Fibroblast of peridontal ligament (primary cell): ENCODE data around the gene YPEL1.
A peak's percentile ranks its signal among the peaks of the same experiment; 100 is the strongest.
"Not testable (repeated sequence)": the region's sequence is repeated elsewhere in the genome, so short reads cannot be mapped to it uniquely, and the experiment has no call there.

Experiments
- DNase-seq: peaks from one replicate; pipeline ENCODE4 v3.0.0-alpha.2; 2010; ENCODE audit errors: extremely low read depth

The YPEL1 gene

DNA sequence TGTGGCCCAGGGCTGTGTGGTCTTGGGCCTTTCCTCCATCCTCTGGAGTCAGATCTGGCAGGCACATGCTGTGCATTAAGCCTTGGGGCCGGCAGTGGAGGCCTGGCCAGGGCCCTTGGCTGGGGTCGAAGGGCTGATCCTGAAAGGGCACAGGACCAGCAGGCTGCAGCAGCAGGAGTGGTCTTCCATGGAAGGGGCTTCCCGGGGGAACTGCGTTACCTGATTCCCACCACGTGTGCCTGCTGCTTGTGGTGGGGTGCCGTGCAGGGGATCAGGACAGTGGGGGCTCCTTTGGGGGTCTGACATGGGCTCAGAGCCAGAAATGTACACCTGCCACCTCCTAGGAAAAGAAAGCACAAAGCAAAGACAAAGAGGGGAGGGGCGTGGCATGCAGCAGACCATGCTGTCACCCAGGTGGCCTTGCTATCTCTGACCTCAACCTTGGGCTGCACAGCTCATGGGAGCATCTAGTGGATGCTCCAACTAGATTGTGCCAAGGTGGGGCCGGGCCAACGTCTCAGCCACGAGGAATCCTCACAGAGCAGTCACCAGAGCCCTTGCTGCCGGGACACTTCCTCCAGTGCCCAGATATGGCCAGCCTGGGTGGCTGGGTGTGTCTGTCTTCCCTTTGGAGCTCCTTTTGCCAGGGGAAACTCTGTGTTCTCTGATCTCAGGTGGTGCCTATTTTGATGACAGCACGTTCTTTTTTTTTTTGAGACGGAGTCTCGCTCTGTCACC is 17.9 kb upstream of the YPEL1 start:
- DNase-seq: no peak

DNA sequence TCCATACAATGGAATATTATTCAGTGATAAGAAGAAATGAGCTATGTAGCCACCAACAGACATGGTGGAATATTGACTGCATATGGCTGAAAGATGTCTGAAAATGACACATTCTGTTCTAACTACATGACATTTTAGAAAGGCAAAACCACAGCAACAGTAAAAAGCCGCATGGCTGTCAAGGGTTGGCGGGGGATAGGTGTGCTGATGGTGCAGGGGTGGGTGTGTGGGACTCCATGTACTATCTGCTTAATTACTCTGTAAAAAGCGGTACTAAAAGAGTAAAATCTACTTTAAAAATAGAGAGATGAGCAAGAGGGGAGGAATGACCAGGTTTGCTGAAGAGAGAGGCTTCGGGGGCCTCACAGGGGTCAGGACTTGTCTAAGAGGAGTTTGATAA is 16.7 kb upstream of the YPEL1 start:
- no peak for DNase-seq

DNA sequence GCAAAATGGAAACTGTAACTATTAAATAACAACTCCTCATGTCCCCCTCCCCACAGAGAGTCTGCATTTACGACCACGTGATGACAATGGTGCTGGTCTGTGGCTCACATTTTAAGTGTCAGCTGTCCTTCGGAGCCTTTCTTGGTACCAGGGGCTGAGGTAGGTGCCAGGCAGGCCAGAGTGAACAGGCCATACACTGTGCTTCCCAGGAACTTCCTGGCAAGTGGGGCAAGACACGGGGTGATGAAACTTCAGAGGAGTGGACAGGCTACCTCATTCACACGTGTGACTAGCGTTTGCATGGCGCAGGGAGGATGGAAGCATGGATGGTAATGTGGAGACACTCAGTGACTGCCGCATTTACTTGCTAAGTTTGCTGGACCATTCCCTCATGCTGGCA is 10.4 kb upstream of the YPEL1 start:
- no peak for DNase-seq

DNA sequence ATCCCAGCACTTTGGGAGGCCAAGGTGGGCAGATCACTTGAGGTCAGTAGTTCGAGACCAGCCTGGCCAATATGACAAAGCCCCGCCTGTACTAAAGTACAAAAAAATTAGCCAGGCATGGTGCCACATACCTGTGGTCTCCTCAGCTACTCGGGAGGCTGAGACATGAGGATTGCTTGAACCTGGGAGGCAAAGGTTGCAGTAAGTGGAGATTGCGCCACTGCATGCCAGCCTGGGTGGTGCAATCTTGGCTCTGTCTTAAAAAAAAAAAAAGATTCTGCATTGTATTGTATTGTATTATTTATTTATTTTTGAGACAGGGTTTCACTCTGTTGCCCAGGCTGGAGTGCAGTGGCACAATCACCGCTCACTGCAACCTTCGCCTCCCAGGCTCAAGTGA is 9.3 kb upstream of the YPEL1 start:
- DNase-seq: peak; percentile 17

DNA sequence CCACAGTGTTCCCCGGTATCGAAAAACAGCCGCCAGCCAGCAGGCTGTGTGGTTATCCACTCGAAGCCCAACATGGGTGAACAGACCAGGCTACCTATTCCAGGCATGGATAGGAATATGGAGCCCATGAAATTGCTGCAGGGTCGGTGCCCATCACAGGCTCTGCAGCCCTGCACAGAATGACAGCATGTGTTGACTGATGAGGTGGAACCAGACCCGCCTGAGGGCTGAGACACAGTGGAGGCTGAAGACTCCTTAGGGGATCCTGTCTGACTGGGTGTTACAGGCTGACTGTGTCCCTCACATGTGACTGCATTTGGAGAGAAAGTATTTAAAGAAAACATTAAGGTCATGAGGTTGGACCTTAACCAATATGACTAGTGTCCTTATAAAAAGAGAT is 6.2 kb upstream of the YPEL1 start:
- no peak for DNase-seq

DNA sequence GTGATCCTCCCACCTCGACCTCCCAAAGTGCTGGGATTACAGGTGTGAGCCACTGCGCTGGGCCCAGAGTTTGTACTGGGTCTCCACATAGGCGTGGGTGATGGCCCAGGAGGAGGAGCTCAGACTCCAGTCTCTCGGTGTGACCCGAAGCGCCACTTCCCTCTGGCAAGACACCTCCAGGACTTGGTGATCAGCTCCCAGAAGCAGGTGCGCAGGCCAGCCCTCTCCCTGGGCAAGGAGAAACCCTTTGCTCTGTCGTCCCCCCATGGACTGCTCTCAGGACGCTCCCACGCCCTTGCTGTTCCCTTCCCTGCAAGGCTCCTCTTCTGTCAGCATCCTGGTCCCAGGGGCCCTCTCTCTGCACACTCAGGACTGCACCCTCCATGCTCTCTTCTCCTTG is 5.5 kb upstream of the YPEL1 start:
- no peak for DNase-seq

DNA sequence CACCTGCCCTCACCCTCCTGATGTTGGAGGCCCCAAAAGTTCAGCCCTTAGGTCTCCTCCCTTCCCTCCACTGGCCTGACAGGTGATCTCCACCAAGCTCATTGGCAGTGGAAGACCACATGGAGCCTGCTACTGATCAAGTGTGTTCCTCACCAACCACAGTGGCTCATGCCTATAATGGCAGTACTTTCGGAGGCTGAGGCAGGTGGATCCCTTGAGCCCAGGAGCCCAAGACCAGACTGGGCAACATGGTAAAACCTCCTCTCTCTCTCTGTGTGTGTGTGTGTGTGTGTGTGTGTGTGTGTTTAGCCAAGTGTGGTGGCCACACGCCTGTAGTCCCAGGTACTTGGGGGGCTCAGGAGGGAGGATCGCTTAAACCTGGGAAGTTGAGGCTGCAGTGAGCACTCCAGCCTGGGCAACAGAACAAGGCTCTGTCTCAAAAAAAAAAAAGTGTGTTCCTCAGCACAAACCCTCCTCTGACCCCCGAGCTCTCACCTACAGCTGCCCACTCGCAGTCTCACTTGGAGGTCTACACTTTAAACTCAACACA is 4.3 kb upstream of the YPEL1 start:
- DNase-seq: no peak

DNA sequence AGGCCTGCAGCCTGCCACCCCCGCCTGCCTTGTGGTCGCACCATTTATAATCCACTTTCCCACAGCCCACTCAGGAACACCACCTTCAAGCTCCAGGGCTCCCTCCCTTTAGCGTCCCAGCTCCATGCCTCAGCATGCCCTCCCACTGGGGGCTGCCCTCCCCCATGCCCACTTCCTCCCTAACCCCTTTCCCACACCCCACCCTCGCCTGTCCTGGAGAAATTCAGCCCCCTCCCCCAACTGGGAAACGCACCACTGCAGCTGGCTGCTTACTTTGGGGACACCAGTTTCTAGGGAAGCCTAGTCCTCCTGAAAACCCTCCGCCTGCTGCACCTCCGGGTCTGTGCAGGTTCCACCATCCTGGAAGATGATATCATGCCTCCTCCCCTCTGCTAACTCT is 3.4 kb upstream of the YPEL1 start:
- no peak for DNase-seq

DNA sequence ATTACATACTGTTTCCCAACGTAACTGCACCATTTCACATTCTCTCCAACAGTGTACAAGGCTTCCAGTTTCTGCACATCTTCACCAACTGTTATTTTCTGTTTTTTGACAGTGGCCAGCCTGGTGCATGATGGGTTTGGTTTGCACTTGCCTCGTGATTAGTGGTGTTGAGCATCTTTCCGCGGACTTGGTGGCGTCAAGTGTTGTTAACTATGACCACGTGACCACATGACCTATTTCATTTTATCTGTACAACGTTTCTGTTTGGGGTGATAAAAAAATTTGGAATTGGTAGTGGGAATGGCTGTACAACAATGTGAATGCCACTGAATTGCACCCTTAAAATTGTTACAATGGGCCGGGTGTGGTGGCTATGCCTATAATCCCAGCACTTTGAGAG is 2.5 kb upstream of the YPEL1 start:
- no peak for DNase-seq

DNA sequence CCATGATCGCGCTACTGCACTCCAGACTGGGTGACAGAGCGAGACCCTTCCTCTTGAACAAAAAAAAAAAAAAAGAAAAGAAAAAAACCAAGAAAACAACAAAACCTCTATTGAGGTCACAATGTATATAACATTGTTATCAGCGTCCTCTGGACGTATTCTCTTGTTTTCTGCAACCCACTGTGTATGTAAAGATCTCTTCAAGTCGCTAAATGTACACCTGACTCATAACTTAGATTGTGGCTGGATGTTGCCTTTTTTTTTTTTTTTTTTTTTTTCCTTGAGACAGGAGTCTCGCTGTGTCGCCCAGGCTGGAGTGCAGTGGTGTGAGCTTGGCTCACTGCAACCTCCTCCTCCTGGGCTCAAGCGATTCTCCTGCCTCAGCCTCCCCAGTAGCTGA is 1.4 kb upstream of the YPEL1 start:
- DNase-seq: no peak

DNA sequence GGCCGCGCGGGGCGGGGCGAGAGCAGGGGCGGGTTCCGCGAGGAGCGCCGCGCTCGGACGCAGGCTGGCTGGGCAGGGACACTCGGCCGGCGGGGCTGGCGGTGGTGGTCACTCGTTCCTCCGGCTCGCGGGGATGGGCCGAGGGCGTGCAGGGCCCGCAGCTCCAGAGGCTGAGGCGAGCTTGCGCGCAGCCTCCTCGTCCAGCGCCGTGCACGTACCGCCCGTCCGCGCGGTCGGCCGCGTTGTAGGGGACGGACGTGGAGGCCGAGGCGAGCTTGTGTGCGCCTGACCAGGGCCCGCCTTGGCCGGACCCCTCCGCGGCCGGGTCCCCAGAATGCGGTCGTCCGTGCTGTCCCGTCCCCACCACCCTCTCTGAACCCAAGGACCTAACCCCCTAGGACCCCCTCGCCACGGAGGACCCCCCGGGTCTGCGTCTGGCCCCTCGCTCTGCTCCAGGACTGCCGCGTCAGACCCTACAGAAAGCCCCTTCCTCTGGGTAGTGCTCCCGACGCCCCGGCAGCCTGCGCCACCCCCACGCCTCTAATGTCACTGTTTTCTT is 569 bp upstream of the YPEL1 start:
- no peak for DNase-seq

DNA sequence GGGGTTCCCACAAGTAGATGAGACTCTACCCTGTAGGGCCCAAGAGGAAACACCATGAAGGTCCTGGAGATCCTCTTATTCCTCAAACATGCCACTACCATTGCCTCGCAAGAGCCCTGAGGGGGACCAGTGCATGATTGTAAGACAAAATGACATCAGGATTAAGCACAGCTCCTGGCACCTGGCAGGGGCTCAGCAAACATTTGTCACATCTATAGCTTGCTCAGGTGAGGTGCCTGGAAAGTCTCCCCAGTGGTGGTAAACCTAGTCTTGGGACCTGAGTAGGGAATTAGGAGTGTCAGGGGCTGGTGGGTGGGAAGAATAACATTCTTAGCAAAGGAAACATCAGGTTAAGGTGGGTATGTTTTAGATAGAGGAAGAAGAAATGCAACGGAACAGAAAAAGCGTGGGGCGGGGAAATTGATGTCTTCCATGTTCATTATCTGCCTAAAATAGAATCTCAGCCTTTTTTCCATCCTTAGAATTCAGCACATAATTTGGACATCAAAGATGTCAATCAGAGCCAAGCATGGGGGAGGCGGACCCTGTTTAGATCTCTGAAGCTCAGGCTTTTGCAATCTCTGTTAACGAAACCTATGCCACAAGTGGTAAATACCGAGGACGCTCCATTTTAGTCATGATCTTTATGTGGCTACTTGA is 924 bp downstream of the YPEL1 start:
- peak; percentile 15 for DNase-seq

DNA sequence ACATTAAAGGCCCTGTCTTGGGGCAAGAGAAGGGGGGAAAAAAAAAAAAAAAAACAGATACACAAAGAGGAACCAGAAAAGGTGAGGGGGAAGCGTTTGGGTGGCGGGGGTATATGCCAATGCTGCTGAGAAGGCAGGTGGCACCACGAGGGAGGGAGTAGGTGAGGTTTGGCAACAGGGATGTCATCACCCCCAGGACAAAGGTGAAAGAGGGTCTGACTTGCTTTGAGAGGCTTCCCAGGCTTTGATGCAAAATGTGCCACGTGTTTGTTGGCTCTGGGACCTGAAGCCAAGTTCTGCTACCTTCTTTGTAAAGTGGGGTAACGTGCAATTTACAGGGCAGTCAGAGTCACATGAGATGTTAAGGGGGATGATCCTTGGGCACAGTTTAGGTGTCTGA is 4.1 kb downstream of the YPEL1 start:
- no peak for DNase-seq

DNA sequence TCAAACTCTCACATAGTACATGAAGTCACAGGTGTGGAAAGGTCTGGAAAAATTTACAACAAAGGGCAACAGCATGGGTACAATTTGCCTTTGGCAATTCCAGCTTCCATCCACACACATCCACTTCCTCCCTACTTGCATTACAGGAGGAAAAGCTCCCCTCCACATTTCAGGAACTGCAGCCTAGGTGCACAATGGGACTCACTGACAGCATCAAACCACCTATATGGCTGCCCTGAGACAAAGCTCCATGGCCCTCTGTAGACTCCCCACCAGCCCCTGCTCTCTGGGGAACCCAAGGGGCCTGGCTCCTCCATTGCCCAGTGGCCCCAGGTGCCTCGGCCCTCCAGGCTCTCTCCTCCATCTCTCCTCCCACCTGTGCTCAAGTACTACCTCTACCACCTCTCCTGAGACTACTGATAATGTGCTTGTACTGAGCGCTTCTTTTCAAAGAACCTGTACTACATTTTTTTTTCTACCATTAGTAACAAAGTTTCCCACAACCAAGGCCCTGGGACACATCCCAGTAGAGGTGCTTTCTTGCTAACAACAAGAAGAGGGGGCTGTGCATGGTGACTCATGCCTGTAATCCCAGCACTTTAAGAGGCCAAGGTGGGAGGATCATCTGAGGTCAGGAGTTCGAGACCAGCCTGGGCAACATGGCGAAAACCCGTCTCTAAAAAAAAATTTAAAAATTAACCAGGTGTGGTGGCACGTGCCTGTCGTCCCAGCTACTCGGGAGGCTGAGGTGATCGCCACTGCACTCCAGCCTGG is 4.9 kb downstream of the YPEL1 start:
- no peak for DNase-seq

DNA sequence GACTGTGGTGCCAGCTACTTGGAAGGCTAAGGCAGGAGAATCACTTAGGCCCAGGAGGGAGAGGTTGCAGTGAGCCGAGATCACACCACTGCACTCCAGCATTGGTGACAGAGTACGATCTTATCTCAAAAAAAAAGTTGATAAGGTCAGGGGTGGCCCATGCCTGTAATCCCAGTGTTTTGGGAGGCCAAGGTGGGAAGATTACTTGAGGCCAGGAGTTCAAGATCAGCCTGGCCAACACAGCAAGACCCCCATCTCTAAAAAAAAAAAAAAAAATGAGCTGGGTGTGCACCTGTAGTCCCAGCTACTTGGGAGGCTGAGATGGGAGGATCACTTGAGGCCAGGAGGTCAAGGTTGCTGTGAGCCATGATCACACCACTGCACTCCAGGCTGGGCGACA is 6.4 kb downstream of the YPEL1 start:
- DNase-seq: not testable (repeated sequence)

DNA sequence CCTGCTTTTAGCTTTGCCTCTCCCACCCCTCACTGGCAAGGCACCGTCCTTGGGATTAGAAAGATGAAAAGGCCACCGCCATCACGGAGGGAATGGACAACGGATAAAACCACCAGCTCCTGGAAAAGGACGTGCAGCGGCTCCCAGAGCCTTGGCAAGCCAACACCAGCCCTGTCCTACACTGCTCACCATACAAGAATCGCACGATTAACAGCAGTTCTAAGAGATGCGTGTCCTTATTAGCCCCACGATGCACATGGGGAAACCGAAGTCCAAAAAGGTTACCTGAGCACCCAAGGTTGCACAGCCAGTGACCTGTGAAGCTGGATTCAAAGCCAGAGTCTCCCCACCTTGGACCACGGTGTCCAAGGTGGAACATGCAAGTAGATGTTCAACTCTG is 7.3 kb downstream of the YPEL1 start:
- DNase-seq: no peak

DNA sequence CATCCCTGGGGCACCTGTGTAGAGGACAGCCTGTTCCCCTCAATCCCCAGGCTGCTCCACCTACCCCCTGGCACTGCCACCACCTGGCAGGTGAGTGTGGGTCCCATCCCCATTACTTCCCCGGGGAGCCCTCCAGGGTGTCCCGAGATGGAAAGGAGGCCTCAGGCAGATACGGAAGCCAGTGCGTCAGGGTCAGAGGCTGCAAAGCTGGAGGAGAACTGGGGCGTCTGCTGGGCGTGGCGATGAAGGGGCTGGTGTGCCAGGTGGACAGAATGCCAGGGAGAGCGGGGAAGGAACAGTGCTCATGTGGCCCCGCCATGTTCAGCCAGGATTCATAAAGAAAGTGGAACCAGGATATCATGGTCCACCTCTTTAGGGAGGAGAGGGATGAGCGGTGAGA is 7.8 kb downstream of the YPEL1 start:
- no peak for DNase-seq

DNA sequence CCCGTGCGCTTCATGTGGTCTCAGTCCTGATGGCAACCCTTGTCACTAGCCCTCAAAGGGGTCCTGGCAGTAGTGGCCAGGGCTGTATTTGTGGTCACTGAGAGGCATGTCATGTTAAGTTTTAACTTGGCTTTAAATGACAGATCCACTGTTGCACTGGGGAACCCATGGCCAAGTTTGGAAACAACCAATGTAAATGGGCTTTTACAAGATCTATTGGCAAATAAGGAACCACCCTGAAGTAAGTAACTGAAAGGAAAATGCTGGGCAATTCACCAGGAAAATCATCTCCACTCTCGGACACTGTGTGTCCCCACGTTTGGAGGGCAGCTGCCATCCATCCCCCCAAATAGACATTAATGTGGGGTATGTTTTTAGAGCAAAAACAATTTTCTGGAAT is 8.4 kb downstream of the YPEL1 start:
- no peak for DNase-seq

DNA sequence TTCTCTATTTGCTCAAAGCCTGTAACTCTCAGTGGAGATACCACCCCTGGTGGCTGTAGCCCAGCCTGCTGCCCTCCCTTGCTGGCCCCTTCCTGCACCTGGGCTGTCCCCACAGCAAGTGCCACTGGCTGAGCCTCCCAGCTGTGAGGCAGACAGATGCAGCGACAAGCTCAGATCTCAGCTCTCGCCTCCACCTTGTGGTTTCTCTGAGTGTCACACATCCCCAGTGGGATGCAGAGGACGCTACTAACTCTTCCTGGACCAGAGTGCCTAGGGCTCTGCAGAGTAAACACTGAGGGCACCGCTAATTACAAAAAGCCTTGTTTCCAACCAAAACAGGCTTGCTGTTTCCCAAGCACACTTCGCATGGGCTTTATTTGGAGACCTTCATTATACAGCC is 8.9 kb downstream of the YPEL1 start:
- DNase-seq: no peak

DNA sequence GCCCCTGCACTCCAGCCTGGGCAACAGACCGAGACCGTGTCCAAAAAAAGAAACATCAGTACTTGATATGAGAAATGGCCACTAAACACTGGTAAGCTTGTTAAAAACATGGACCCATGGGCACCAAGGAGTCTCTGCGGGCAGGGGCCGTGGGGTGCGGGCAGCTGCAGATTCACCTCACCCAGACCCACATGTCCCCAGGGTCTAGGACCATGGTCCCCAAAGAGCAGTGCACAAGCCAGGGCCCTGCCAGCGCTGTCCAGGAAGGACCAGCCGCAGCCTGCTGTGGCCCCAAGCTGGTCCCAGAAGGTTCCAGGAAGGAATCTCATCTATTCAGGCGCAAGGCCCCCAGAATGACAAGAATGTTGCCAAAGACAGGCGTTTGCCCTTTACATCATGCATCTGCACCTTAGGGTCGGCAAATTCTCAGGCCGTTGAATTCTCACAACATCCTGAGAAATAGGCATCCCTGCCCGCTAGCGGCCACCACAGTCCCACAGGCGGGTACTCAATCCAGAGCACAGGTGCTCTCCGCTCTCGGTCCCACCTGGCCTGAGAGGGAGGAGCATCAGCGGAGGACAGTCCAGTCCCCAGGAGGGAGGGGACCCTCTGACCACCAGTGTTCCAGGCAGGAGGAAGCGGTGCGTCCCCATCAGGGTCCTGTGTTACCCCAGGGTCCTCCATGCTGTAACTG is 9.5 kb downstream of the YPEL1 start:
- no peak for DNase-seq

DNA sequence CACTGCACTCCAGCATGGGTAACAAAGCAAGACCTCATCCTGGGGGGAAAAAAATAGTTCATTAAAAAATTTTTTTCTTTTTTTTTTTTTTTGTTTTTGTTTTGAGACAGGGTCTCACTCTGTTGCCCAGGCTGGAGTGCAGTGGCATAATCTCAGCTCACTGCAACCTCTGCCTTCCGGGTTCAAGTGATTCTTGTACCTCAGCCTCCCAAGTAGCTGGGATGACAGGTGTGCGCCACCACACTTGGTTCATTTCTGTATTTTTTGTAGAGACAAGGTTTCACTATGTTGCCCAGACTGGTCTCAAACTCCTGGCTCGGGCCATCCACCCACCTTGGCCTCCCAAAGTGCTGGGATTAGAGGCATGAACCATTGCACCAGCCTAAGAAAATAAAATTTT is 11.1 kb downstream of the YPEL1 start:
- not testable (repeated sequence) for DNase-seq
